Upper lobe of left lung (tissue), 4 donors: ENCODE data around the gene PFKM.

Source experiments
- EP300 ChIP-seq, 4 donors: sonication (generic); formaldehyde crosslinking; IDR thresholded peaks; one replicate each; pipeline ENCODE4 v1.5.1; 2017; ENCODE audit warnings: antibody characterized with exemption in 4 of 4, control low read depth in 2 of 4
- POLR2A ChIP-seq, 4 donors: fragments of 450-650 bp; IDR thresholded peaks; one replicate each; pipeline ENCODE4 v1.5.1; 2016 to 2017; ENCODE audit warnings: antibody characterized with exemption in 4 of 4, mild to moderate bottlenecking in 2 of 4
- POLR2AphosphoS5 ChIP-seq, 2 donors: sonication (generic); formaldehyde crosslinking; IDR thresholded peaks; one replicate each; pipeline ENCODE4 v1.5.1; 2017; ENCODE audit warnings: antibody characterized with exemption in 2 of 2
- TF ChIP-seq, protein P1 (sequence below), 6 experiments: fragments of 450-650 bp in 4 of 6; fragments of 200-600 bp in 2 of 6; sonication (generic) in 2 of 6; IDR thresholded peaks; one replicate each; pipeline ENCODE4 v1.5.1; 2016 to 2019; ENCODE audit warnings: antibody characterized with exemption in 6 of 6

DNA sequence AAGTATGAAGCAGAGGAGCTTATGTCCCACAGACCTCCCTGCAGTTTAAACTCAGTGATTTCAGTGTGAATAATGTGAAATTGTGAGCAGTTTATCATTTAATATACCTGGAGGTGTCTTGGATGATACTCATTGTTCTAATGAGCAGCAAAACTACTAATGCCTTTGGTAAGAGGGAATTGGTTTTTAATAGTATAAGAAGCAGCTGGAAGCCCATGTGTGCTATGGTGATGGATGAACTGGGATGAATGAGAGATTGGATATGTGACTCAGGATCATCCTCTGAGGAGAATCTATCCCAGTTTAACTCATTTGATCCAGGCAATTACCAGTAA is 57.2 kb downstream of the PFKM start:
- TF ChIP-seq, protein P1, sequence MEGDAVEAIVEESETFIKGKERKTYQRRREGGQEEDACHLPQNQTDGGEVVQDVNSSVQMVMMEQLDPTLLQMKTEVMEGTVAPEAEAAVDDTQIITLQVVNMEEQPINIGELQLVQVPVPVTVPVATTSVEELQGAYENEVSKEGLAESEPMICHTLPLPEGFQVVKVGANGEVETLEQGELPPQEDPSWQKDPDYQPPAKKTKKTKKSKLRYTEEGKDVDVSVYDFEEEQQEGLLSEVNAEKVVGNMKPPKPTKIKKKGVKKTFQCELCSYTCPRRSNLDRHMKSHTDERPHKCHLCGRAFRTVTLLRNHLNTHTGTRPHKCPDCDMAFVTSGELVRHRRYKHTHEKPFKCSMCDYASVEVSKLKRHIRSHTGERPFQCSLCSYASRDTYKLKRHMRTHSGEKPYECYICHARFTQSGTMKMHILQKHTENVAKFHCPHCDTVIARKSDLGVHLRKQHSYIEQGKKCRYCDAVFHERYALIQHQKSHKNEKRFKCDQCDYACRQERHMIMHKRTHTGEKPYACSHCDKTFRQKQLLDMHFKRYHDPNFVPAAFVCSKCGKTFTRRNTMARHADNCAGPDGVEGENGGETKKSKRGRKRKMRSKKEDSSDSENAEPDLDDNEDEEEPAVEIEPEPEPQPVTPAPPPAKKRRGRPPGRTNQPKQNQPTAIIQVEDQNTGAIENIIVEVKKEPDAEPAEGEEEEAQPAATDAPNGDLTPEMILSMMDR (IDR thresholded peaks at IDR 0.05): no peak
- TF ChIP-seq EP300 (IDR thresholded peaks at IDR 0.05) (no peak), POLR2A (IDR thresholded peaks at IDR 0.05) (no peak), POLR2AphosphoS5 (IDR thresholded peaks at IDR 0.05) (no peak)
